Progenitor cell of endocrine pancreas (in vitro differentiated cells): Measurements from ENCODE around the gene TNIP2. TPM values are rescaled to one million over a fixed set of nuclear protein-coding genes. Genes with fewer than 3 reads are reported as not detected.

Source experiments
- DNase-seq: peaks from one replicate; pipeline ENCODE4 v3.0.0; 2021; ENCODE audit warnings: low spot score; ENCODE audit not compliant: unreplicated experiment
- H3K27ac Mint-ChIP-seq: 2 replicates; pipeline ENCODE4 v1.8.0; 2021; ENCODE audit warnings: mild to moderate bottlenecking, moderate library complexity, mixed read lengths
- H3K27me3 Mint-ChIP-seq: 2 replicates; pipeline ENCODE4 v1.8.0; 2021; ENCODE audit warnings: mixed read lengths
- H3K36me3 Mint-ChIP-seq: 2 replicates; pipeline ENCODE4 v1.8.0; 2022; ENCODE audit warnings: mixed read lengths; ENCODE audit not compliant: insufficient read depth
- H3K4me1 Mint-ChIP-seq: 2 replicates; pipeline ENCODE4 v1.8.0; 2021; ENCODE audit warnings: low read depth, mixed read lengths
- H3K4me3 Mint-ChIP-seq: 2 replicates; pipeline ENCODE4 v1.8.0; 2021; ENCODE audit warnings: low read depth, mild to moderate bottlenecking, moderate library complexity, mixed read lengths
- H3K9me3 Mint-ChIP-seq: 2 replicates; pipeline ENCODE4 v1.8.0; 2021; ENCODE audit warnings: low read depth, mixed read lengths
- CTCF ChIP-seq: fragments of 200-600 bp; sonication (generic); IDR thresholded peaks from one replicate; pipeline ENCODE4 v1.5.0; 2021; ENCODE audit warnings: antibody characterized with exemption, mild to moderate bottlenecking; ENCODE audit not compliant: unreplicated experiment
- total RNA-seq: library from RNA; stranded (reverse); gene quantifications from 2 replicates; pipeline ENCODE4 v1.2.1, GENCODE V29; 2021

TNIP2 gene
- total RNA-seq, 1 donor from 2014 or later: 26.3 TPM

DNA sequence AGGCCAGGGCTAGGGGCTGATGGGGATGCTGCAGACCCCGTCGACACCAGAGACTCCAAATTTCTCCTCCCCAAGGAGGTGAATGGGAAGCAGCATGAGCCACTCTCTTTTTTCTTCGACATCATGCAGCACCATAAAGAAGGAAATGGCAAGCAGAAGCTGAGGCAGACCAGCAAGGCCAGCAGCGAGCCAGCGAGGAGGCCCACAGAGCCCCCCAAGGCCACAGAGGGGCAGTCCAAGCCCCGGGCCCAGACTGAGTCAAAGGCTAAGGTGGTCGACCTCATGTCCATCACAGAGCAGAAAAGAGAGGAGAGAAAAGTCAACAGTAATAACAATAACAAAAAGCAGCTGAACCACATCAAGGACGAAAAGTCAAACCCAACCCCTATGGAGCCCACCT lies 56.1 kb downstream of the TNIP2 start:
- H3K36me3 Mint-ChIP-seq: peaks cover 37% of the 10 kb centered on the region
- H3K4me1 Mint-ChIP-seq: peaks cover 4% of the 10 kb centered on the region
- H3K27ac Mint-ChIP-seq: no peak overlapping the region
- no peak overlapping the region for H3K4me3 Mint-ChIP-seq
- no peak for TF ChIP-seq CTCF
- H3K27me3 Mint-ChIP-seq: no peaks in the 10 kb centered on the region
- H3K9me3 Mint-ChIP-seq: no peaks in the 10 kb centered on the region
- DNase-seq: no peak

DNA sequence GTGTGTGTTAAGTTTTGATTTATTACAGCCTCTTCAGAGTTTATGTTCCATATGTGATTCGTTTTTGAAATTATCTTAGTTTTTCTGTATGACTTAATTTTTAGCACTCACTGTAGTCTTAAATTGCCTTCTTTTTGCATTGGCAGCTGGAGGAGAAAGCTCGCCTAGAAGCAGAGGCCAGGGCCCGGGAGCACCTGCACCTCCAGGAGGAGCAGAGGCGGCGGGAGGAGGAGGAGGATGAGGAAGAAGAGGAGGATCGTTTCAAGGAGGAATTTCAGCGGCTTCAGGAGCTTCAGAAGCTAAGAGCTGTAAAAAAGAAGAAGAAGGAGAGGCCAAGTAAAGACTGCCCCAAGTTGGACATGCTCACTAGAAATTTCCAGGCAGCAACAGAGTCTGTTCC lies 56.6 kb downstream of the TNIP2 start:
- Mint-ChIP-seq H3K36me3 (peaks cover 34% of the 10 kb centered on the region), H3K4me1 (peaks cover 4% of the 10 kb centered on the region), H3K27ac (no peak overlapping the region), H3K4me3 (no peak overlapping the region), H3K27me3 (no peaks in the 10 kb centered on the region), H3K9me3 (no peaks in the 10 kb centered on the region)
- TF ChIP-seq CTCF: no peak
- no peak for DNase-seq

GRCh38 chr4:2698951-2699505 lies 57.1 kb downstream of the TNIP2 start:
- H3K36me3 Mint-ChIP-seq: peaks cover 36% of the 10 kb centered on the region
- no peak for TF ChIP-seq CTCF
- H3K4me1 Mint-ChIP-seq: peaks cover 4% of the 10 kb centered on the region
- H3K27ac Mint-ChIP-seq: peak overlapping the region; percentile 73
- no peak overlapping the region for H3K4me3 Mint-ChIP-seq
- no peaks in the 10 kb centered on the region for H3K9me3 Mint-ChIP-seq
- DNase-seq: no peak
- H3K27me3 Mint-ChIP-seq: no peaks in the 10 kb centered on the region

- peaks cover 4% of the 10 kb centered on the region for H3K4me1 Mint-ChIP-seq
- no peak for DNase-seq
- no peak overlapping the region for H3K4me3 Mint-ChIP-seq
- no peaks in the 10 kb centered on the region for H3K27me3 Mint-ChIP-seq
- peaks cover 40% of the 10 kb centered on the region for H3K36me3 Mint-ChIP-seq
- H3K9me3 Mint-ChIP-seq: no peaks in the 10 kb centered on the region
- no peak for TF ChIP-seq CTCF
- peak overlapping the region; percentile 73 for H3K27ac Mint-ChIP-seq
Measured at GRCh38 chr4:2698504-2698903, 57.6 kb downstream of the TNIP2 start.

GRCh38 chr4:2697995-2698414 lies 58.1 kb downstream of the TNIP2 start:
- TF ChIP-seq CTCF: no peak
- Mint-ChIP-seq H3K27me3 (no peaks in the 10 kb centered on the region), H3K4me3 (no peak overlapping the region), H3K36me3 (peaks cover 41% of the 10 kb centered on the region), H3K27ac (no peak overlapping the region), H3K4me1 (peaks cover 4% of the 10 kb centered on the region), H3K9me3 (no peaks in the 10 kb centered on the region)
- no peak for DNase-seq
